ENCODE results near the gene COX7A2.

COX7A2 gene, protein sequence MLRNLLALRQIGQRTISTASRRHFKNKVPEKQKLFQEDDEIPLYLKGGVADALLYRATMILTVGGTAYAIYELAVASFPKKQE

DNA sequence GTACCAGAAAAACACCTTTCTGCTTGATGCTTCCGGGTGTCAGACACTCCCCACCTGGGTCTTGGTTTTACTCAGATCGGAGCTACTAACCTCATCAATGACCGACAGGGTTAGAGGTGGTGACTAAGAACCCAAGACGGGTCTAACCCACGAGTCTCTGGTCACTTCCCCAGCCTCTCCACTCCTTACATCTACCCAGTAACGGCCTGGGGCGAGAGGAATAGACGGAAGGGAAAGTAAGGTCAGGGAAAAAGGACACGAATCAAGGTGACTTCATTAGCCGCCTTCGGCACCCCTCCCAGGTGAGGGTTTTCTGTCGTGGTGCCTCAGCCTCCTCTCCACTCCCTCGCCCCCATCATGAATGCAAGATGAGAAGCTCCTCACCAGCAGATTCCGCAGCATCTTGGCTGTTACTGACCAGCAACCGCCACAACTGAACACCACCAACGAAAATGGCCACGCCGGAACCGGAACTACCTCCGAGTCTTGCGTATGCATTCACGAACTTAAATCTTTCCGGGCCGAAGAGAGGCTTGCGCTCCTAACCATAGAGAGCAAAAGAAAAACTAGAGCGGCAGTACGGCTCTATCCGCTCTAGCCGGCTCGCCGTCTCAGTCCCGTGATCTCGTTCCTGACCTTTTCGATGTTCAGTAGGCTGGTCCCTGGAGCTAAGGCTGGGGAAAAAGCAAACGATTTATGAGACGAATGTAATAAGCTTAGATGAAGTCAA, at the start of gene COX7A2:
Gene COX7A2, minus strand, starts transcription at position 469 of the 730 bp plus-strand sequence. Its CDS starts 67 bp downstream, at position 402.
- peak; percentile 98 for DNase-seq (ENCODE audit: low spot score)

DNA sequence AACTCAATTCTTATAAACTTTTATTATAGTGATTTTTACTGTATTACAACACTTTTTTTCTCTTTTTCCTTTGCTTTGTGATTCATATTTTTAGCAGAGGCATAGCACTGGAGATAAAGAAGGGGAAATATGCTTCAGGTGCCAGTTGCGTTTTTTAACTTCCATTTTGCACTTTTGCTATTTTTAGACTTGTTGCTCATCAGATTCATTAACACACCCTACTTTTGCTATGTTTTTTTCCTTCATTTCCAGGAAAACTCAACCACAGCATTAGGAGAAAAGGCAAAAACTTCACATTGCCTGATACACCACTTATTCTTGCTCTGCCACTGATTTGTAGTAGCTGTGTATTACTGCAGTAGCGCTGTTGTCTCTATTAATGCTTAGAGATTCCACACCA, 49.0 kb upstream of the COX7A2 start:
- no peak for DNase-seq (ENCODE audit: low spot score)

DNA sequence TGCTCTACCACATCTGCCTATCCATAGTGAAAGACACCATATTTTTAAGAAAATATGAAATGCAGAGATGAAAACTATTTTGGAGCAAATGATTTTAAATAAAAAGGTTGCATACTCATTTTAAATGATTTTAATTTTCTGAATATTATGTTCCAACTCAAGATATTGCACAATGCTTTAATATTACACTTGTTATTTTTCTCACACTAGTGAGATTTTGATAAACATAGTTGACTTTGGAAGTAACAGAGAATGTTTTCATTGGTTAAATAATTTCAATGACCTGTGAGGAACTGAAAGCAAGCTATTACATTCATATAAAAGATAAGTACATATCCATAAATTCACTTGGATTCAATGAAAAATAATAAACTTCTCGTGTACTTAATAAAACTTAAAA, 48.1 kb upstream of the COX7A2 start:
- DNase-seq (ENCODE audit: low spot score): no peak

DNA sequence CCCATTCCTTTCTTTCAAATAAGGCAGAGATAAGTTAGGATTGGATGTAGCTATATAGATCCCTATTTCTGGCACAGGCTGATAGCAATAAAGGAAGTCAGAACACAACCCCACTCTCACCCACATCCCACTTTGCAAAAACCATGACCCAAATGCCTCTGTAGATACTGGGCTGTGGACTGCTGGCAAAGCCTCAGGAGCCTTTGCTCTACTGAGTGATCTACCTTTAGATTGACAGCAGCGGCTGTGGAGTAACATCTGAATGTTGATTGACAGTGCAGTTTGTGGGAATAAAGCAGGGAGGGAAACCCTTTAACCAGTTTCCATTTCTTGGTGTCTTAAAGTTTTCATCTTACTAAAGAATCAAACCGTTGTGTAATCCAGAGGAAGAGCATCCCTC, 47.7 kb upstream of the COX7A2 start:
- no peak for DNase-seq (ENCODE audit: low spot score)

DNA sequence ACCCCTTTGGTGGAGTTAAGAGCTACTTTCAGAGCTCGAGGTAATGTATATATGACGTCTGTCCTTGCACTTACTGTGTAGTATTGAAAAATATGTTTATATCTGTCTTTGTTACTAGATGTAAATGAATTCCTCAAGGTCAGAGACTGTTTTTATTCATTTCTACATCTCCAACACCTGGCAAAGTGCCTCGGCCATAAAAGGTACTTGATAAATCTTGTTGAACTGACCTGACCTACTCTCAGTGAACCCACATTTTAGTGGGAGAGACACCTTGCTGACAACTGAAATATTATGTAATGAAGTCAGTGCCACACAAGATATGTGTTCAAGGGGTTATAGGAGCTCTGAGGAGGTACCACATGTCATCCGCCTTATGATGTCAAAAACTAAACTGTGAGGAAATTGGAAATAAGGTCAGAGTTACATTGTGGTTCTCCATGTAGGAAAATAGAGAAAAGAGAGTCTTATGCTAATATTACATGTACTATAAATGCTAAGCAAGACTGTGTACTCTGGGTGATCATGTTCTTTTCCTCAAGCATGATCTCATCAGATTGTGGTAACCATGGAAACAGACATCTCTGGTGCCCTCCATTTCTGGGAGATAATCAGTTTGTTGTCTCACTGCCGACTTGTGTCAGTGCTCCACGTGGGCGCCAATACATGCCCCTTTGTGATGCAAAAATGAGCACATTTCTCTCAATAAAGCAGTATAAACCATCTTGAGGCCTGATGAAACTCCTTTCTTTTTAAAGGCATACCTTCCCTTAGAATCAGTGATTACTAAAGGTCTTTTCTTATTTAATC, 46.7 kb upstream of the COX7A2 start:
- DNase-seq (ENCODE audit: low spot score): peak; percentile 94

DNA sequence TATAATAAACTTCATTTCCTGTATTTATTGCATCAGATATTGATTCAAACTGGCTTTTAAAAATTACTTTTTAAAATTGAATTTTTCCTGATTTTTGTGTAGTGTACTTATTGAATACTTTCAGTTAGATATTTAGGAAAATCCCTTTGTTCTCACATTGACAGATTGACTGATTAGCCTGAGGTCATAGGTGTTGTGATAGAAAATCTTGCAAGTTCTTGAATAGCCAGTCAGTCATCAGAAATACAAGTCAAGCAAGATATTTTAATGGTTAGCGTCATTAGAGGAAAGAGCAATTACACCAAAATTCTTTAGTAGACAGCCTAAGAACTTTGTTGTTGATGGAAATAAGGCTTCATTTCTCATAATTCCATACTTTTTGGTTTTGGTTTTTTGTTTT, 44.4 kb upstream of the COX7A2 start:
- DNase-seq (ENCODE audit: low spot score): no peak

DNA sequence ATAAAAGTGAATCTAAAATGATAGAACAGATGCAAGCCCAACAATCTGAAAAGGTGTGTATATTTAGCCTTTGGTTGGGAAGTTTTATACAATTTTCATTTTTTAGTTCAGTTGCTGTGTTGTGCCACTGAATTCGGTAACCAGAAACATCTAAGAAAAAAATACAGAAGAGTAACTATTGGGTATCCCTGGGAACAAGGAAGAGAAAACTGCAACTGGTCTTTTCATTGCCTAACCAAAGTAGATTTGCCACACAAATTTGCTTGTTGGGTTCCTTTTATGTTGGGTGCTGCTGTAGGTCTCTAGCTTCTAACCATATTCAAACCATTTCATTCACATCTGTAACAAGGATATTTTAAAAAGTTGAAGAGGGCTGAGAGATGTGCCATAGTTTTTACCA, 43.8 kb upstream of the COX7A2 start:
- DNase-seq (ENCODE audit: low spot score): no peak

DNA sequence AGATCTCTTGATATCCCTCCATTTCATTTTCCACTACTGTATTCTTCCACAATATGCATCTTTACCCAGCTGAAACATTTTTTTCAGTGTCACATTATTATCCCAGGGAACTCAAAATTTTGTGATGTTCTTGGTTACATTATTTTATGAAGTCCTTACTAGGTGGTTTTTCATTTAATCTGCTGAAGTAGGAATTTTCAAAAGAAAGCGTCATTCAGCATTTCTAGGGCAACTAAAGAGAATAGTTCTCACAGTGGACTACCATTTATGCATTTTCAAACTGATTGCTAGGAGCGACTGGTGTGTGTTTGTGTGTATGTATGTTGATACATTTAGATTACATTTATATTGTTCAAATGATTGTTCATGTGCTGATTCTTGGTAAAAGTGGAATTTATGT, 43.4 kb upstream of the COX7A2 start:
- DNase-seq (ENCODE audit: low spot score): no peak

DNA sequence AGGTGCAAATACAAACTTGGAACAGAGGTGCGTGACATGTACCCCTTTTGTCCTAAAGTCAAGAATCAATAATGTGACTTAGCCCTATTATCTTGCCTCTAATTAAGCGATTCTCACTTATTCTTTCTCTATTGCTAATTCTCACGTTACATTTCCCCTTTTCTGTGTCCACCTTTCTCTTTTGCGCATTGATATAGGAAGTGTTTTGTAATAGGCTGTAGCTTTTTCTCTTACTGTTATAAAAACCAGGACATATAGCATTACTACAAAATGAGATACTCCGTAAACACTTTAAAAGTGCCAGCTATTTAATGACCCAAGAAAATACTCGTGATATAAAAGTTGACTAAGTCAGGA, 41.7 kb upstream of the COX7A2 start:
- no peak for DNase-seq (ENCODE audit: low spot score)

DNA sequence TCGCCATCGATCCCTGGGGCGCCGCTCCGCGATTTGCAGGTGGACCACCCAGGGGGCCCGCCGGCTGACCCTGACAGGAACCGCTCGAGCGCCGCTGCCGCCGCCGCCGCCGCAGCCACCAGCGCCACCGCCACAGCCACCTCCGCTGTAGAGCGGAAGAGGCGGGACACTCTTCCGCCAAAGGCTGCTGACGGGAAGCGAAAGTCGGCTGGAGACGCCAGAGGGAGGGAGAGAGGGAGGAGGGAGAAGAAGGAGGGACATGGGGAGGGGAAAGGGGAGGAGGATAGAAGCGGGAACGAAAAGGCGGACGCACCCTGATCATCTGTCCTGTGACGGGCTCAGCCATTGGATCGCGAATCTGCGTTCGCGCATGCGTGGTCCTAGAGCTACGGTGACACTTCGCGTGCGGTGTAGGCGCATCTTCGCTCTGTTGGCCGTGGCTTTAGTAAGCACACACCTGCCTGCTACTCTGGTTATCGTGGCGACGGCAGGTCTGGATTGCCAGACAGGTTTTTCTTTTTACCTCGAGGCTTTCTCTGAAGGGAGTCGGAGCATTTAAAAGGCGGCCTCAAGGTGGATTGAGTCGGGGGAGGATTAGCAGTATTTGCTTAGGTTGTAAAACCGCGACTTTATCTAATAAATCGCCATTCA, 41.2 kb upstream of the COX7A2 start, which contains the start of gene TMEM30A:
Gene TMEM30A, minus strand, starts transcription at position 161 of the 651 bp plus-strand sequence. Its CDS starts 154 bp downstream, at position 7.
- DNase-seq (ENCODE audit: low spot score): peak; percentile 100

DNA sequence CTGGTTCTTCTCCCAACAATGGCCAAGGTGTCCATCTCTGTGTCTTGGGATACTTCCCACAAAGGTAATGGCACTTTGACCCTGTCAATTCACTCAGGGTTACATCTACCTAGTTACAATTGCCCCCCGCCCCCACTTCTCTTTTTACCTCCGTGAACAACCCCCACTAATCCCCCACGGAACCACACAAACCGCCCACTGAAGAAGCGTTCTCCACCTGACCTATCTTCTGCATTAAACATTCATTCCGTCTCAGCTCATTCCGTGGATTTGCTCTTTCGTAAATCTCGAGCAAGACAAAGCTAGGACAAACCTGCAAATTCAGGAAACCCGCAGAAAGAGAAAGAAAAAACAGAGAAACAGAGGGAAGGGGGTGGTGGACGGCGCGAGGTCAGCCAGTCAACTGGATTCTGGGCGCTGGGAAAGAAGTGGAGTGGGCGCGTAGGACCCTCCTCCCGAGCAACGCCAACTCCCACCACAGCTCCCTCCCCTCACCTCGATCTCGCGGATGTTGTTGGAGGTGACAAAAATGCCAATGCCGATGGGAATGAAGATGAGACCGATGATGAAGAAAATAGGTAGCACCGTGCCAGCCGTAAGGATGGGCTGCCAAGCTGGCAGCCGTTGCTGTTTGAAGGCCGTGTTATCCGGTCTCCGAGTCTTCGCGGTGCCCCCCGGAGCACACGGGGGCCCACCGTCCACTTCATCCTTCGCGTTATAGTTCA, 40.5 kb upstream of the COX7A2 start:
- no peak for DNase-seq (ENCODE audit: low spot score)

DNA sequence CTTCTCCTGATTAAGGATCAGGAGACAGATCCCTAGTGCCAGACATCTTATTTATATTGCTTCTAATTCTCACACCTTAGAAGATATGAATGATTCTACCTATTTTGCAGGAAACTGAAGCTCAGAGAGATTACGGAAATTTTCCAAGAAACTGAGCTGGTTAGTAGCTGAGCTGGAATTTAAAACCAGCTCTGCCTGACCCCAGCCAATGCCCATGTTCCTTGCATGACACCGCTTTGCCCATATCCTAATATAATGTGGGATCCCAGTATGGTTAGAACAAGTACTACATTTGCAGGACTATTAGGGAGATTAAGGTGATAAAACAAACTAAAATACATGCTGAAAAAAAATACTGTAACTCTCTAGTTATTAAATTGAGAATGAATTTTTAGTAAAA, 39.1 kb upstream of the COX7A2 start:
- DNase-seq (ENCODE audit: low spot score): no peak

DNA sequence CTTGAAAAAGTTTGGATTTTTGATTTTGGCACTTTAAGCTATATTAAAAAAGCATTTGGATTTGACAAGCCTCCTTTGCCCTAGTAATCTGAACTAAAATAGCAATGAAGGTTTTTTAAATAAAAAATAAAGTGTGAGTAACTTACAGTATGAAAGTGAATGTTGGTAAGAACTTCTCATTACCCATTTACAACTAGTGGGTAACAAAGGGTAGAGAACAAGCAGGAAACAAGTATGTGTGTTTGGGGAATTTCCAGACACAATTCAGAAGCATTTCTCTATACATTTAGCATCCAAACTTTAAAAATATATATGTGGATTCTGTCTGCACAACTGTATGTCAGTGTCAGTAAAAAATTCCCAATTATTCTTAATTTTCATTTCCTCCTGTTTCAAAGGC, 38.1 kb upstream of the COX7A2 start:
- DNase-seq (ENCODE audit: low spot score): no peak

DNA sequence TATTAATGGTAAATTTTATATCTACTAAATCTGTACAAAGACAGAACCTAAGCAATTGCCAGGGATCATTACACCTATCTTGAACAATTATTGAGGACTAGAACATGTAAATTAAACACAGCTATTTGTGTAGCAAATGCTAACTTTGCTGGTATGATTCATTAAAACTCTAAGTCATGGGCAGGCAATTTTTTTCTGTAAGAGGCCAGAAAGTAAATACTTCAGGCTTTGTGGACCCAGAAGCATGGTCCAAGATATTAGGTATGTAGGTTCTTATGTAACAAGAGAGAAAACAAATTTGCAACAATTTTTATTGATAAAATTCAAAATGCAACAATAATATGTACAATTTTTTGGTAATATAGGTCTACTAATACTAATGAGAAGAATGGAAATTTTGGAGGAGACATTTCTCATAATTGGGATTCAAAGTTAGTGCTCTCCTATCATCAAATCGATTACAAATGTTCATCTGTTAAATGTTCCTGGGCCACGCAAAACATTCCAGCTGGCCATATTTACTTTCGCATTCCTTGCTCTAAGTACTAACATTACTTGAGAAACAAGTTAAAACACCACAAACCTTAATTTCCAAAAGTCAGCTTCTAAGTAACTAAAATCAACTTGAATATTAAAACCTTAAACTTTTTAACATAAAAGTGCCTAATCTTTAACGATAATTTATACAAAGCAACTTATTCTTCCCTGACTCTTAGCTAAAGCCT, 36.7 kb upstream of the COX7A2 start:
- no peak for DNase-seq (ENCODE audit: low spot score)

DNA sequence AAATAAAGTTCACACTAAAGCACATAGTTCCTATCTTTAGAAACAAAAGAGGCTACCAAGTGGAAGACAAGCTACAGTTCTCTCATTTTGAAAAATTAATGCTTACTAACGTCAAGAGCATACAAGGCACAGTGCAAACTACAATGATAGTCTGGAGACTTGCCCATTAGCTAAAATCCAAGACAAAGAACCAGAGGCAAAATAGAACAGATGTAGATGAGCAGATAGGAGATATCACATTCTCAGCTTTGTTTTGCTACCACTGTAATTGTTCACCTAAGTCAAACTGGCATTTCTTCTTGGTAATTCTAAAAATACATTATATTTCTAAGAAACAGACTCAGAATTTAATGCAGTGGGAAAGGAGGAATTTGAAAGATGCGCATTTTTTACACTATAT, 35.8 kb upstream of the COX7A2 start:
- DNase-seq (ENCODE audit: low spot score): no peak

DNA sequence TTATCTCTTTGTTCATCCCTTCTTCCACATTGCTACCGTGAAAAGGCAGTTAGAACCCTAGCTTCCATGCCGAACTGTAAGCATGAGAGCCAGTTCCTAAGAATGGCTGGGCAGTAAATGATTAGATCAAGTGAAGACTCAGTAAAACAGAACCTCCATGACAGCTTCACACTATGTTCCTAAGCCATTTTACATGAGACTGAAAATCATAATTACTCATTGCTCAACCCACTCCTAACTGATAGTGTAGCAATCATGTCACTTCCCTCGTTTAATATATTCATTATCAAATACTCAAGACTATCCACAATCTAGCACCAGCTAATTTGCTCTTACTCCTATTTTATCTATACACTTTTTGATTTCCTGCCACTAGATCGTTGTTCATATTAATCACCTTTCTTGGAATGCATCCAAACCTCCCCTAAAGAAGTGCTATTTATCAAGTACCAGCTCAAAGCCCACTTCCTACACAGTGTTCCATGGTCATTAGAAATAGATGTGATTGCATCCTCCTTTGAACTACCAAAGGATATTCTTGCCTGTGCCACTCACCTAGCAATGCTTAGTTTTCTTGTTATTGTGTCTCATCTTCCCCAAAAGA, 35.0 kb upstream of the COX7A2 start:
- DNase-seq (ENCODE audit: low spot score): no peak

DNA sequence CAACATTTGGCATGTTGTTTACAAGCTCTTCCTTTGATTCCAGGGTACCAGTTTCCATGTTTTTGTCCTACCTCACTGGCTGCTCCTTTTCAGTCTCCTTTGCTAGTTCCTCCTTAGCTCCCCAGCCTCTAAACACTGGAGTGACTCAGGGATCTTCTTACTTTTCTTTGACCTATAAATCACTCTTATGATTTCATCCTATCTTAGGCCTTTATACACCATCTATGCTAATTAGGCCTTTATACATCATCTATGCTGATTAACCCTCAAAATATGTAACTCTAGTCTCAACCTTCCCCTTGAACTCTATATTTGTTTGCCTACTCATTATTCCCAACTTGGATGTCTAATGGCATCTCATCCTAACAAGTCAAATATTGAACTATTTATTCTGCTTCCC, 31.5 kb upstream of the COX7A2 start:
- no peak for DNase-seq (ENCODE audit: low spot score)

DNA sequence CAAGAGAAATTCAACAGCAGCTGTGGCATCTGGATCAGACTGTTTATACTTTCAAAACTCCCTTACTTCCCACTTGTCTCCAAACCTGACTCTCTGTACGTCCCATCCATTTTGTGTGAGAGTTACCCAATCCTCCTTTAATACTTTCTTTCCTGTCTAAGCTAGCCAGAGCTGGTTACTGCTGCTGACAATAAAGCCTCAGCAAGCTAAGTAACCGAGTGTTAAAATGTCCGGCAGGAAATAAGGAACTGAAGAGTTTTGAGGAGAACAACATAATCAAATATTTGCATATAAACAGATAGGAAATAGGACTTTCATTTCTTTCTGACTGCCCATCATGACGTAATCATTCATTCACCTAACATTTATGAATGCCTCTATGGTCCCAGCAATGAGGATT, 29.4 kb upstream of the COX7A2 start:
- no peak for DNase-seq (ENCODE audit: low spot score)

DNA sequence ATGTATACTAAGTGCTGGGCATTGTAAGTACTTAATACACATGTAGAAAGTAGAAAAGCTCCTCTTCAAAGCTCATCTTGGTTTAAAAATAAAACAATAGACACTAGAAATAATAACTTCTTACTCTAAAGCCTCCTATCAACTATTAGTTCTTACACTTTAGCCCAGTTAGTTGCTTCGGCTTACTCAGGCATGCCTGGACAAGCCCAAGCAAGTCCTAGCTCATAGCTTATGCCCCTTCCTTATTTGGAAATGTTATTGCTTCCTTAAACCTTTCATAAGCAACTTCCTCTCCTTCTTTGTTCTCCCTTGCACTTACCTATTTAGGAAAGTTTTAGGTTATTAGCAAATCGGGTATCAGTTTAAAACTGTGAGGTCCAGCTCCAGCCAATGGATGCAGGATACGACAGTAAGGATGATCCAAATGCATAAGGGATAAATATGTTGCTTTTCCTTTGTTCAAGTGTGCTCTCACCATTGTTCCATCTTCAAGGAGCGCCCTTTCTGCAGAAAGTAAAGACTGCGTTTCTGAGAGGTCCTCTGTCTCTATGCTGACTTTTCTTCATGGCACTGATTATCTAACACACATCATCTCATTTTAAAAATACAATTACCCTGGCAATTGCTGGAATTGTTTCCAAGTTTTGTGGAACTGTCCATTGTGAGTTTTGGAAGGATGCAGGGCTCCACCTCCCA, 28.7 kb upstream of the COX7A2 start:
- no peak for DNase-seq (ENCODE audit: low spot score)

DNA sequence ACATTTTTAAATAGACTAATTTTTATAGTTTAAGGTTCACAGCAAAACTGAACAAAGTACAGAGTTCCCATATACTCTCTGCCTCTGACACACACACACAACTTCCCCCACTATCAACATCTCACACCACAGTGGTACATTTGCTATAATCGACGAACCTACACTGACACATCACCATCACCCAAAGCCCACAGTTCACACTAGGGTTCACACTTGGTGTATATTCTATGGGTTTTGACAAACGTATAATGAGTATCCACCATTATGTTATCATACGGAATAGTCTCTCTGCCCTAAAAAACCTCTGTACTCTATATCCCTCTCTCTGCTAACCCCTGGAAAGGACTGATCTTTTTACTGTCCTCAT, 25.4 kb upstream of the COX7A2 start:
- no peak for DNase-seq (ENCODE audit: low spot score)

Data from pons (tissue), 1 donor.